Stomach (tissue), 4 donors: Measurements from ENCODE around the gene LRTM2.

ENCODE experiments used
- EP300 ChIP-seq: sonication (generic); formaldehyde crosslinking; IDR thresholded peaks from one replicate; pipeline ENCODE4 v1.6.1; 2017; ENCODE audit warnings: antibody characterized with exemption
- TF ChIP-seq, protein P1 (sequence below), 7 experiments: fragments of 450-650 bp in 4 of 7; fragments of 200-600 bp in 3 of 7; sonication (generic) in 3 of 7; IDR thresholded peaks; one replicate each; pipeline ENCODE4 v1.5.1; 2016 to 2019; ENCODE audit warnings: antibody characterized with exemption in 7 of 7, control low read depth in 2 of 7, mild to moderate bottlenecking in 1 of 7

- no peak for TF ChIP-seq EP300
- TF ChIP-seq, protein P1, sequence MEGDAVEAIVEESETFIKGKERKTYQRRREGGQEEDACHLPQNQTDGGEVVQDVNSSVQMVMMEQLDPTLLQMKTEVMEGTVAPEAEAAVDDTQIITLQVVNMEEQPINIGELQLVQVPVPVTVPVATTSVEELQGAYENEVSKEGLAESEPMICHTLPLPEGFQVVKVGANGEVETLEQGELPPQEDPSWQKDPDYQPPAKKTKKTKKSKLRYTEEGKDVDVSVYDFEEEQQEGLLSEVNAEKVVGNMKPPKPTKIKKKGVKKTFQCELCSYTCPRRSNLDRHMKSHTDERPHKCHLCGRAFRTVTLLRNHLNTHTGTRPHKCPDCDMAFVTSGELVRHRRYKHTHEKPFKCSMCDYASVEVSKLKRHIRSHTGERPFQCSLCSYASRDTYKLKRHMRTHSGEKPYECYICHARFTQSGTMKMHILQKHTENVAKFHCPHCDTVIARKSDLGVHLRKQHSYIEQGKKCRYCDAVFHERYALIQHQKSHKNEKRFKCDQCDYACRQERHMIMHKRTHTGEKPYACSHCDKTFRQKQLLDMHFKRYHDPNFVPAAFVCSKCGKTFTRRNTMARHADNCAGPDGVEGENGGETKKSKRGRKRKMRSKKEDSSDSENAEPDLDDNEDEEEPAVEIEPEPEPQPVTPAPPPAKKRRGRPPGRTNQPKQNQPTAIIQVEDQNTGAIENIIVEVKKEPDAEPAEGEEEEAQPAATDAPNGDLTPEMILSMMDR (IDR thresholded peaks at IDR 0.05) = no peak
These were observed 1.4 kb downstream of the LRTM2 start for GRCh38 chr12:1821805-1822204.
